GM18870 (cell line): Measurements from ENCODE around the gene SLCO4A1.

Experiments used
- ATAC-seq: cut with Tn5 transposase; IDR thresholded peaks from one replicate; pipeline ENCODE4 v1.9.1; 2021; ENCODE audit warnings: moderate library complexity; ENCODE audit not compliant: unreplicated experiment

Gene SLCO4A1

GRCh38 chr20:62710221-62710885, 68.0 kb downstream of the SLCO4A1 start:
- no peak for ATAC-seq

DNA sequence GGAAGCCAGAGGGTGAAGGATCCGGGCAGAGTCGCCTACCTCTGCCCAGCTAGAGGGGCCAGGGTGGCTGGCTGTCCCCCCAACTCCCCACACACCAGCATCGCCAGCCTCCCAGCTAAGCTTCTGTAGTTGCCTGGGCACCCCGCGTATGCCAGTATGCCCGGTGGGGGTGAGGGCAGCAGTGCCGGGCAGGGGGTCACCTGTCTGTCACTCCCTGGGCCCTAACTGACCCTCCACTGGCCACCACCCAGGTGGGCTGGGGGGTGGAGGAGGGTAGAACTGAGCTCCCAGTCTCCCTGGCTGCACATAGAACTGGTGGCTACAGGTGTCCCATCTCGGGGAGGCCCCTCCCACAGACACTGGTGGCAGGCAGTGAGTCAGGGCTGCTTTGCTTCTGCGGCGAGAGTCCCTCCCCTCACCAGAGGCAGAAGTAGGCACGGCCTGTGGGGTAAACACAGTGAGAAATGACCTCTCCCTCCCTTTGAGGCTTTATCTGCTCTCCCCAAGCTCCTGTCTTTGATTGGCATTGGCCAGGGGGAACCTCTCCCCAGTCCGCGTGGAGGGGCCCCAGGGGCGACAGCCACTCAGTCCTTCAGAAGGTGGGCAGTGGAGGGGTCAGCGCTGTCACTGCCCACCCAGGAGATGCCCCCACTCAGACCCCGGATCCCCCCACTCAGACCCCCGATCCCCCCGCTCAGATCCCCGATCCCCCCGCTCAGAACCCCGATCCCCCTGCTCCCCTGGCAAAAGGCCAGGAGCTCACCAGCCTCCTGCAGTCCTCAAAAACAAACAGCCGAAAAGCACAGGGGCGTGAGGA, 68.8 kb downstream of the SLCO4A1 start:
- no peak for ATAC-seq

GRCh38 chr20:62711703-62712101, 69.4 kb downstream of the SLCO4A1 start:
- ATAC-seq, result no peak

DNA sequence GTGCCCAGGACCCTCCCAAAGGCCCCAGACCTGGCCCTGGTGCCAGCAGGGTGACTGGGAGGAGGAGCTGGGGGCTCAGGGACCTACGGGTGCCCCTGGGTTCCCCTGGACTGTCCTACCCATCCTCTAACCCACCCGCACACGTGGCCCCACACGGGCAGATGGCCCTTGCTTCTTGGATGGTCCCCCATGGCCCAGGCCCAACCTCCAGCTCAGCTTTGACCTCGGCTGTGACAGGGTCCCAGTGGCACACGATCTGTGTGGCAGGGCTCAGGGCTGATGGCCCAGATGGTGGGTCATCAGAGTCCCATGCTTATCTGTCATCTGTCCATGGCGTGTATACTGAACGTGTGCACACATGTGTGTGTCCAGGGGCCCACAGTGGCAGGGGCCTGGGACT, 70.3 kb downstream of the SLCO4A1 start:
- no peak for ATAC-seq

DNA sequence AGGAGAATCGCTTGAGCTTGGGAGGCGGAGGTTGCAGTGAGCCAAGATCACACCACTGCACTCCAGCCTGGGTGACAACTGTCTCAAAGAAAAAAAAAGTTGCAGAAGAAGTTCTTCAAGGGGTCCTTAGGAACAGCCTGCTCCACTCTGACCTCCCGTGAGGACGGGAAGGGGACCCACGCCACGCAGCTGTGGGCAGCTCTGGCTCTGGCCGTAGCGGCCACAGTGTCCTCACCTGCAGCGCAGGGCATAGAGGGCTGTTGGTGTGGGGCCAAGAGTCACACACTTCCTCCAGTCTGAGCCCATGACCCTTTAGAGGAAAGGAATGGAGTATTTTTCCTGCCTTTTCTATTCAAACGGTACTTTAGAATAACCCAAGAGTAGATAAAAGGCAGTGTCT, 71.7 kb downstream of the SLCO4A1 start:
- no peak for ATAC-seq

DNA sequence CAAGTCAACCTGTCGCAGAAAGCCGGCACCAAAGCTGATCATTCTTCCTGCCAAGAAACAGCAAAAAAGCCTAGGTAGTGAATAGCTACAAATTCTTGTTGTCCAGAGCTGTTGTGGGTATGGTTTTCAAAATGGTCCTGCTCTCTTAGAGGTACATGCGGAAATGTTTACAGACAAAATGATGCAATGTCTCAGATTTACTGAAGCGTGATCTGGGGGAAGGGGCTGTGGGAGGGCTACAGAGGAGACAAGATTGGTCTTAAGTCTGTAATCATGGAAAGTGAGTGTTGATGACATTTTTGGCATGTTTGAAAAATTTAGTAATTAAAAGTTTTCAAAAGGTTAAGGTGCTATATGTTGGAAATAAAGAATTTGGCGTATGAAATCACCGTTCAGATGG, 72.5 kb downstream of the SLCO4A1 start:
- no peak for ATAC-seq

GRCh38 chr20:62715201-62715600, 72.9 kb downstream of the SLCO4A1 start:
- ATAC-seq, result no peak

DNA sequence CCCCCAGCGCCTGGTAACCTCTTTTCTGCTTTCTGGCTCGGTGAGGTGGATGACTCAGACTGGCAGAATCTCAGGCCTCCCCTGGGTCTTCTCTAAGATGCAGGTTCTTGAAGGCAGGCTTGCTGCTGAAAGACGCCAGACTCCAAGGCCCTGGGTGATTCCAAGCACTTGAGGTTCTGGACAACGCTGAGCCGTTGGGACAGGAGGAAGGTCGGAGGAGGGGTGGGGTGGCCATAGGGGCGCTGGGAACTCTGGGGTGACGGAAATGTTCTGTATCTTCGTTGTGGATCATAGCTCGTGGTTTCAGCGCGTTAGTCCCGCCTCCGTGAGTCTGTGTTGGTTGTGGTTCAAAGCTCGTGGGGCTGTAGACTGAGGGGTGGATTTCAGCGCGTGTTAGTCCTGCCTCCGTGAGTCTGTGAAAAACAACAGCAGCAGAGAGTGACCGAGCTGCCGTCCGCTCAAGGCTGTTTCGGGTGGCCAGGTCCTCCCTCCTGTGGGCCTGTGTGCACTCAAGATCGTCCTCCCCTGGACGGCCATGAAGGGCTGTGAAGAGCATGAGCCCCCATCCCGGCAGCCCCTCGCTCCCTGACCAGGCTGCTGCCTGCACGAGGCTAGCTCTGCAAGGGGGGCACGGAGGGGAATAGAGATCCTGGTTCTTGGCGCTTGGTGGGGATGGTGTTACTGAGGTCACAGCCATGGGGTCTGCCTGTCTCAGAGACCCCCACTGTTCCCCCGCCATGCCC, 74.1 kb downstream of the SLCO4A1 start:
- ATAC-seq, result no peak

DNA sequence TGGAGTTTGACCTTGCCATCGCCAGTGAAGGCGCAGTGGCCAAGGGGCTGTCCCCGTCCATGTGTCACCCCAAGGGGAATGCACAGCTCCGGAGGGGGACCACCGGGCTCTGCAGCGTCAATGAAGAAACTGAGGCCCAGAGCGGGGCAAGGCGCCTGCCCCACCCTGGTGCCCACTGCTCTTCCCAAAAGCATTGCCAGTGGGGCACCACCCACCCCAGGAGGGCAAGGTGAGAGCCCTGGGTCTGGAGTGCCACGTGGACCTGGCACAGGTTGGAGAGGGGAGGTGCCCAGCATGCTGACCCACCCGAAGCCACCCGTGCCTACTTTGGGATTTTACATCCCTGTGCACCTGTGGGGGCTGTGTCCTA, 74.6 kb downstream of the SLCO4A1 start:
- ATAC-seq, result no peak

DNA sequence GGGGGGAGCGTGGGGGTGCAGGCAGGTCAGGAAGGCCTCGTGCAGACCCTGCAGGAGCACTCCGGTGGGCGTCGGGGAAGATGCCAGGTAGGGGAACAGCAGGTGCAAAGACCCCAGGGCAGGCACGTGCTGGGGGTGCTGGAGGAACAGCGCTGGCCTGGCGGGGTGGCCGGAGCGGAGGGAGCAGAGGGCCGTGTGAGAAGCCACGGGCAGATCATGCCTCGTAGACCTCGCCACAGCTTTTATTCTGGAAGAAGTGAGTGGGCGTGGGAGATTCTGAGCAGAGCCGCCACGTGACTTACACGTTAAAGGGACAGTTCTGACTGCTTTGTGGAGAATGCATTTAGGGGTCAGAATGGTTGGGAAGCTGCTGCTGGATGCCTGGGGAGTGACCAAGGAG, 75.6 kb downstream of the SLCO4A1 start:
- no peak for ATAC-seq

- no peak for ATAC-seq
Measured at GRCh38 chr20:62718546-62718945, 76.2 kb downstream of the SLCO4A1 start.

- no peak for ATAC-seq
Measured at GRCh38 chr20:62719250-62719935, 77.1 kb downstream of the SLCO4A1 start.
